HCT116 (cell line): ENCODE measurements around the gene CRISPLD2. TPM values are rescaled to one million over a fixed set of nuclear protein-coding genes. Genes with fewer than 3 reads are reported as not detected.
A peak's percentile ranks its signal among the peaks of the same experiment; 100 is the strongest.

ENCODE experiments used
- ATAC-seq: fragments of 200-7000 bp; cut with Tn5 transposase; 2 replicates; pipeline ENCODE4 v1.9.1; 2020; ENCODE audit warnings: mild to moderate bottlenecking, moderate library complexity
- BruUV-seq: library from RNA; stranded (reverse); fragments of 400-500 nt; replicated peaks from 2 replicates; lab custom pipeline; 2021; lab: Mats Ljungman, UMichigan
- CTCF ChIA-PET: fragments of 300-600 bp; sonication (Branson Sonifier 250); formaldehyde crosslinking; loops from one replicate; lab custom pipeline; 2021; ENCODE audit warnings: antibody characterized with exemption; lab: Charles Lee
- POLR2A ChIA-PET: fragments of 300-600, 350-600 bp; sonication (Branson Sonifier 250); formaldehyde crosslinking; loops from one replicate; lab custom pipeline; 2021; ENCODE audit warnings: antibody characterized with exemption; lab: Charles Lee
- RAD21 ChIA-PET, 2 experiments: fragments of 300-600 bp; sonication (Branson Sonifier 250); formaldehyde crosslinking; loops; one replicate each; lab custom pipeline; 2023; ENCODE audit warnings: low total read pairs in 2 of 2; ENCODE audit not compliant: uncharacterized antibody in 2 of 2, unreplicated experiment in 2 of 2, low non-redundant PET in 1 of 2; lab: Charles Lee
- DNase-seq: peaks from one replicate; pipeline ENCODE4 v3.0.0-alpha.2; 2010; ENCODE audit warnings: low read depth, low spot score
- H2AFZ ChIP-seq: fragments of 200-600 bp; shearing (Covaris generic), sonication (generic); 2 replicates; pipeline ENCODE4 v1.6.1; 2017; ENCODE audit warnings: low read depth, mixed run types, mixed read lengths, antibody characterized with exemption, low read length; ENCODE audit not compliant: poor library complexity, severe bottlenecking
- H3K27ac ChIP-seq: 2 replicates; pipeline ENCODE4 v1.5.1; 2012; ENCODE audit warnings: low read depth, low read length
- H3K27me3 ChIP-seq: fragments of 200-600 bp; sonication (generic); 2 replicates; pipeline ENCODE4 v1.6.1; 2016; ENCODE audit warnings: mixed run types, low read length, mixed read lengths; ENCODE audit not compliant: insufficient read depth
- H3K36me3 ChIP-seq, 2 experiments: fragments of 200-500 bp in 1 of 2; fragments of 200-600 bp in 1 of 2; sonication (Bioruptor generic) in 1 of 2; sonication (generic) in 1 of 2; 2 replicates each; pipeline versions ENCODE4 v1.5.1 to v1.6.1; 2014 to 2016; ENCODE audit warnings: low read length in 2 of 2, inconsistent platforms in 1 of 2, mixed read lengths in 1 of 2, mixed run types in 1 of 2; ENCODE audit not compliant: insufficient read depth in 2 of 2, control insufficient read depth in 1 of 2
- H3K4me1 ChIP-seq, 2 experiments: fragments of 200-600 bp in 1 of 2; sonication (generic) in 1 of 2; 2 replicates each; pipeline versions ENCODE4 v1.5.1 to v1.6.1; 2012 to 2017; ENCODE audit warnings: low read length in 2 of 2, inconsistent platforms in 1 of 2, mild to moderate bottlenecking in 1 of 2, mixed read lengths in 1 of 2, mixed run types in 1 of 2, moderate library complexity in 1 of 2; ENCODE audit not compliant: insufficient read depth in 2 of 2, control insufficient read depth in 1 of 2
- H3K4me2 ChIP-seq: fragments of 200-600 bp; sonication (generic); 2 replicates; pipeline ENCODE4 v1.6.1; 2017; ENCODE audit warnings: mixed run types, low read length, mixed read lengths
- H3K4me3 ChIP-seq, 2 experiments: fragments of 200-600 bp in 1 of 2; sonication (generic) in 1 of 2; replicated peaks in 1 of 2; 2 replicates each; pipeline ENCODE4 v1.5.1; 2011 to 2016; ENCODE audit warnings: low read length in 2 of 2, control low read depth in 1 of 2, low read depth in 1 of 2, mild to moderate bottlenecking in 1 of 2, mixed read lengths in 1 of 2, mixed run types in 1 of 2
- H3K79me2 ChIP-seq: fragments of 200-600 bp; sonication (generic); 2 replicates; pipeline ENCODE4 v1.6.1; 2017; ENCODE audit warnings: mild to moderate bottlenecking, mixed run types, low read length, moderate library complexity, mixed read lengths; ENCODE audit not compliant: insufficient read depth
- H3K9ac ChIP-seq: fragments of 200-600 bp; sonication (generic); 2 replicates; pipeline ENCODE4 v1.6.1; 2016; ENCODE audit warnings: low read length, mixed read lengths
- H3K9me2 ChIP-seq: fragments of 200-600 bp; sonication (generic), shearing (Covaris generic); 2 replicates; pipeline ENCODE4 v1.6.1; 2017; ENCODE audit warnings: mixed run types, mild to moderate bottlenecking, moderate library complexity; ENCODE audit not compliant: insufficient read depth
- H3K9me3 ChIP-seq, 2 experiments: fragments of 200-500 bp in 1 of 2; fragments of 200-600 bp in 1 of 2; sonication (Bioruptor generic) in 1 of 2; sonication (generic) in 1 of 2; 2 replicates each; pipeline ENCODE4 v1.6.1; 2014 to 2017; ENCODE audit warnings: low read length in 2 of 2, mixed read lengths in 2 of 2, inconsistent platforms in 1 of 2, low read depth in 1 of 2, mild to moderate bottlenecking in 1 of 2, mixed run types in 1 of 2, moderate library complexity in 1 of 2; ENCODE audit not compliant: control insufficient read depth in 1 of 2, insufficient read depth in 1 of 2
- H4K20me1 ChIP-seq: fragments of 200-600 bp; sonication (generic), shearing (Covaris generic); 2 replicates; pipeline ENCODE4 v1.6.1; 2017; ENCODE audit warnings: mixed run types, mild to moderate bottlenecking, moderate library complexity; ENCODE audit not compliant: insufficient read depth
- CBX3 ChIP-seq: IDR thresholded peaks from 2 replicates; pipeline ENCODE4 v1.6.1; 2012; ENCODE audit warnings: low read depth
- EZH2 ChIP-seq: fragments of 200-600 bp; sonication (generic); IDR thresholded peaks from 2 replicates; pipeline ENCODE4 v1.6.1; 2017; ENCODE audit warnings: antibody characterized with exemption, mixed run types
- EZH2phosphoT487 ChIP-seq: fragments of 200-600 bp; IDR thresholded peaks from 2 replicates; pipeline ENCODE4 v1.6.1; 2018; ENCODE audit warnings: antibody characterized with exemption, borderline replicate concordance
- FOSL1 ChIP-seq: IDR thresholded peaks from 2 replicates; pipeline ENCODE4 v1.6.1; 2012; ENCODE audit warnings: low read depth
- POLR2A ChIP-seq: IDR thresholded peaks from 2 replicates; pipeline ENCODE4 v1.7.0; 2011; ENCODE audit warnings: borderline replicate concordance; ENCODE audit not compliant: insufficient read depth, insufficient read length; ENCODE audit errors: extremely low read depth
- POLR2AphosphoS5 ChIP-seq: IDR thresholded peaks from 2 replicates; pipeline ENCODE4 v1.6.1; 2011; ENCODE audit warnings: mild to moderate bottlenecking, low read depth, low read length, moderate library complexity
- SIN3A ChIP-seq: IDR thresholded peaks from 2 replicates; pipeline ENCODE4 v1.6.1; 2012; ENCODE audit warnings: low read depth
- ZNF274 ChIP-seq: fragments of 200-500 bp; sonication (Bioruptor generic); IDR thresholded peaks from 2 replicates; pipeline ENCODE4 v1.6.1; 2014; ENCODE audit warnings: mild to moderate bottlenecking, low read depth, low read length, inconsistent platforms
- intact Hi-C: fragments of 100-400 bp; cut with micrococcal nuclease; formaldehyde crosslinking; loops from 2 replicates; pipeline ENCODE4 v1.10.0; 2022
- total RNA-seq: library from RNA; stranded (reverse); gene quantifications from one replicate; pipeline ENCODE4 v1.2.1, GENCODE V29; 2021; ENCODE audit not compliant: unreplicated experiment
- TF ChIP-seq, protein P1 (sequence below): IDR thresholded peaks from 2 replicates; pipeline ENCODE4 v1.6.1; 2011; ENCODE audit warnings: mild to moderate bottlenecking, low read length, moderate library complexity; ENCODE audit not compliant: insufficient replicate concordance; ENCODE audit errors: extremely low read depth
- TF ChIP-seq, protein P2 (sequence below), 3 experiments: fragments of 200-600 bp in 1 of 3; sonication (generic) in 1 of 3; IDR thresholded peaks in 2 of 3; conservative IDR thresholded peaks in 1 of 3; 2 replicates each; pipeline ENCODE4 v1.5.1; 2012 to 2017; ENCODE audit warnings: low read depth in 2 of 3, low read length in 2 of 3, antibody characterized with exemption in 1 of 3, borderline replicate concordance in 1 of 3, control low read depth in 1 of 3, mild to moderate bottlenecking in 1 of 3, mixed read lengths in 1 of 3, mixed run types in 1 of 3, moderate library complexity in 1 of 3; ENCODE audit not compliant: insufficient read depth in 1 of 3

The CRISPLD2 gene
- total RNA-seq, 1 experiment from 2014 or later, result 4.6 TPM

DNA sequence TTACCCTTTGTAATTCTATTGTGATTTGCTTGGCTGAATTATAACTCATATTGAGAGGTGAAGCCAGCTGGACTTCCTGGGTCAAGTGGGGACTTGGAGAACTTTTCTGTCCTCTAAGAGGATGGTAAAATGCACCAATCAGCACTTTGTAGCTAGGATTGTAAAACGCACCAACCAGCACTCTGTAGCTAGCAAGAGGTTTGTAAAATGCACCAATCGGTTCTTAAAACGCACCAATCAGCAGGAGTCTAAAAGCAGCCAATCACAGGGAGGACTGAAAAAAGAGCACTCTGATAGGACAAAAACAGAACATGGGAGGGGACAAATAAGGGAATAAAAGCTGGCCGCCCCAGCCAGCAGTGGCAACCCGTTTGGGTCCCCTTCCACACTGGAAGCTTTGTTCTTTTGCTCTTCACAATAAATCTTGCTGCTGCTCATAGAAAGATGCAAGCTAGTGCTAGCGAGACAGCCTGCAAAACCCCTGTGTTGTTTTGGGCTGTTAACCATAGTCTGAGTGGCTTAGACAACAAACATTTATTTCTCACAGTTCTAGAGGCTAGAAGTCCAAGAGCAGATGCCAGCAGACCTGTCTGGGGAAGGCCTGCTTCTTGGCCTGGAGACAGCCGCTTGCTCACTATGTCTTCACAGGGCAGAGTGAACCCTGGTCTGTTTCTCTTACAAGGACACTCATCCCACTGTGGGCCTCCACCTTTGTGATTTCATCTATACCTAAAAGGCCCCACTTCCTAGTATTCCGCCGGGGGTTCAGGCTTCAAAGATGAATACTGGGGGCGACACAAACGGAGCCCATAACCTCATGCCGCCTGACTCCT is 39.0 kb upstream of the CRISPLD2 start:
- H3K4me3 ChIP-seq, result no peak overlapping the region
- DNase-seq, result peak; percentile 18
- ChIA-PET RAD21 (no interaction called here), CTCF (interaction anchor here (0.8 kb wide), 1 partner anchor 190 kb away, joined by 3 read pairs; no protein-coding TSS in a partner anchor), POLR2A (no interaction called here)
- no peak overlapping the region for H3K4me2 ChIP-seq
- ATAC-seq, result peak; percentile 39; the same call in 1 of the 2 replicates
- H3K9ac ChIP-seq, result no peak overlapping the region
- H3K27ac ChIP-seq, result no peak overlapping the region
- intact Hi-C loops, result no loop called here
- no peaks in the 10 kb centered on the region for H3K27me3 ChIP-seq
- H2AFZ ChIP-seq, result no peak overlapping the region
- no peaks in the 10 kb centered on the region for H4K20me1 ChIP-seq
- H3K36me3 ChIP-seq, result peaks cover 22 to 37% of the 10 kb centered on the region in 2 experiments; a peak in 3 of 4 replicates
- TF ChIP-seq POLR2A, result no peak
- TF ChIP-seq POLR2AphosphoS5, result 0 out of 2 replicates have a peak, but pooled peaks have one; percentile 15
- no peaks in the 10 kb centered on the region for H3K4me1 ChIP-seq
- H3K9me2 ChIP-seq, result no peaks in the 10 kb centered on the region
- H3K79me2 ChIP-seq, result no peaks in the 10 kb centered on the region
- no peaks in the 10 kb centered on the region for H3K9me3 ChIP-seq
- no TSS peak for BruUV-seq

DNA sequence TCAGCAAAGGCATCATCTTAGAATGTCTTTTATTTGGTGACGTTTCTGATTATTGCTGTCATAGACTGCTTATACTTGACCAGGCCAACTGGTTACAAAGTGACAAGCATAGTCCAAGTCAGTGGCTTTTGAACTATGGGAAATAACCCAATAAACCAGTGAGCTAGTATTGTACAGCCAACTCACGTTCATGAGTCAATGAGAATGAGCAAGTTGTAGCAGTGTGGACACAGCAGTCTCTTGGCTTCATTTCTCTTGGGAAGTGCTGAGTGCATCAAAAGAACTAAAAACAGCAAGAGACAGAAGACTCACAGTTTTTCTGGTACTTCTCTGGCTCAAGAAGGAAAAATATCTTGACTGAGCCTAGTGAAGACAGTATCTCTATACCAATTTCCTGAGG is 36.9 kb upstream of the CRISPLD2 start:
- Histone ChIP-seq H3K9ac (no peak overlapping the region), H2AFZ (no peak overlapping the region), H3K27ac (no peak overlapping the region), H3K9me3 (no peaks in the 10 kb centered on the region), H3K4me2 (no peak overlapping the region), H3K9me2 (no peaks in the 10 kb centered on the region), H3K4me3 (no peak overlapping the region), H3K4me1 (0 out of 4 replicates have a peak, but pooled peaks cover 0 to 2% of the 10 kb centered on the region in 2 experiments), H3K36me3 (peaks cover 12 to 23% of the 10 kb centered on the region in 2 experiments; a peak in 3 of 4 replicates), H3K79me2 (no peaks in the 10 kb centered on the region), H4K20me1 (no peaks in the 10 kb centered on the region), H3K27me3 (no peaks in the 10 kb centered on the region)
- DNase-seq, result no peak
- ChIA-PET CTCF (no interaction called here), POLR2A (interaction anchor here (0.6 kb wide), 1 partner anchor 169 kb away, joined by 3 read pairs; no protein-coding TSS in a partner anchor), RAD21 (no interaction called here)
- no peak for ATAC-seq
- no peak for TF ChIP-seq CBX3
- TF ChIP-seq EZH2phosphoT487, result no peak
- TF ChIP-seq, protein P1, sequence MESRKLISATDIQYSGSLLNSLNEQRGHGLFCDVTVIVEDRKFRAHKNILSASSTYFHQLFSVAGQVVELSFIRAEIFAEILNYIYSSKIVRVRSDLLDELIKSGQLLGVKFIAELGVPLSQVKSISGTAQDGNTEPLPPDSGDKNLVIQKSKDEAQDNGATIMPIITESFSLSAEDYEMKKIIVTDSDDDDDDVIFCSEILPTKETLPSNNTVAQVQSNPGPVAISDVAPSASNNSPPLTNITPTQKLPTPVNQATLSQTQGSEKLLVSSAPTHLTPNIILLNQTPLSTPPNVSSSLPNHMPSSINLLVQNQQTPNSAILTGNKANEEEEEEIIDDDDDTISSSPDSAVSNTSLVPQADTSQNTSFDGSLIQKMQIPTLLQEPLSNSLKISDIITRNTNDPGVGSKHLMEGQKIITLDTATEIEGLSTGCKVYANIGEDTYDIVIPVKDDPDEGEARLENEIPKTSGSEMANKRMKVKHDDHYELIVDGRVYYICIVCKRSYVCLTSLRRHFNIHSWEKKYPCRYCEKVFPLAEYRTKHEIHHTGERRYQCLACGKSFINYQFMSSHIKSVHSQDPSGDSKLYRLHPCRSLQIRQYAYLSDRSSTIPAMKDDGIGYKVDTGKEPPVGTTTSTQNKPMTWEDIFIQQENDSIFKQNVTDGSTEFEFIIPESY, result no peak
- TF ChIP-seq, protein P2, sequence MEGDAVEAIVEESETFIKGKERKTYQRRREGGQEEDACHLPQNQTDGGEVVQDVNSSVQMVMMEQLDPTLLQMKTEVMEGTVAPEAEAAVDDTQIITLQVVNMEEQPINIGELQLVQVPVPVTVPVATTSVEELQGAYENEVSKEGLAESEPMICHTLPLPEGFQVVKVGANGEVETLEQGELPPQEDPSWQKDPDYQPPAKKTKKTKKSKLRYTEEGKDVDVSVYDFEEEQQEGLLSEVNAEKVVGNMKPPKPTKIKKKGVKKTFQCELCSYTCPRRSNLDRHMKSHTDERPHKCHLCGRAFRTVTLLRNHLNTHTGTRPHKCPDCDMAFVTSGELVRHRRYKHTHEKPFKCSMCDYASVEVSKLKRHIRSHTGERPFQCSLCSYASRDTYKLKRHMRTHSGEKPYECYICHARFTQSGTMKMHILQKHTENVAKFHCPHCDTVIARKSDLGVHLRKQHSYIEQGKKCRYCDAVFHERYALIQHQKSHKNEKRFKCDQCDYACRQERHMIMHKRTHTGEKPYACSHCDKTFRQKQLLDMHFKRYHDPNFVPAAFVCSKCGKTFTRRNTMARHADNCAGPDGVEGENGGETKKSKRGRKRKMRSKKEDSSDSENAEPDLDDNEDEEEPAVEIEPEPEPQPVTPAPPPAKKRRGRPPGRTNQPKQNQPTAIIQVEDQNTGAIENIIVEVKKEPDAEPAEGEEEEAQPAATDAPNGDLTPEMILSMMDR (IDR thresholded peaks at IDR 0.05 in 2 of 3, conservative IDR thresholded peaks at IDR 0.05 in 1 of 3; ENCODE audit: borderline replicate concordance in 1 of 3, insufficient read depth in 1 of 3, low read depth in 2 of 3, low read length in 2 of 3), result no peak
- TF ChIP-seq EZH2, result no peak
- no peak for TF ChIP-seq FOSL1
- TF ChIP-seq SIN3A, result no peak
- no peak for TF ChIP-seq ZNF274
- no TSS peak for BruUV-seq
- intact Hi-C loops, result no loop called here
